Measurements from ENCODE around the gene DKK1. TPM values are rescaled to one million over a fixed set of nuclear protein-coding genes. Genes with fewer than 3 reads are reported as not detected.

The DKK1 gene
- total and polyA plus RNA-seq, 2 of the 4 experiments (the other 2 are of a cell fraction), result 97.6 to 116 TPM

DNA sequence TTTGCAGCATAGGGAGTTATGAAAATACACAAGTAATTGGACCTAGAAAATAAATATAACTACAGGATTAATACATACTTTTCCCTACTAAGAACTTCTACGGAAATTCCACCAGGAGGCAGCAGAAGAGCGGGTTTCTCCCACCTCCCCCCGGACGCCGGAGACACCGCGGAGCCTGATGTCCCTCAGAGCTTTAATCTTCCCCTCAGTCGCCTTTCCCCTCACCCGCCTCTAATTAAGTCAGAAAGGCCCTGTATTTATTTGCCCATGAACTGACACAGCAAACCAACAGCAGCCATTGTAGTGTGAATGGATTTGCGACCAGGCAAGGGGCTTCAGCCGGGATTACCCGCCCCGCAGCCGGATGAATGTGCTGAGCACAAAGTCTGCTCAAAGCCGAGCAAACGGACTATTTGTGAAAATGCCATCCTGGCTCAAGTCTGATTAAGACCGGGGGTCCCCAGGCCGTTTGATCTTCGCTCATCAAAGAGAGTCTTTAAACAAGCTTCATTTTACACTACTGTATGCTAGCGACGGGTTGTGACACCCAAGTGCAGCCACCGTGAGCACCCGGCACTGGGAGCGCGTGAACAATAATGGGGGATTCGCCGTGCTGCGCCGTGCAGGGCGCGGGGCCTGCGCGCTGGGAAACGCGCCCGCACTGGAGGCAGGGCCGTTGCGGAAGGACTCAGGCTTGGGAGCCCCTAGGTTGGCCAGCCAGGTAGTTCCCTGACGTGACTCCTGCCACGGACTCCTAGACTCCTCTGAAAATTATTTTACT lies 5.6 kb upstream of the DKK1 start:
- H2AK9ac ChIP-seq (replicated peaks; ENCODE audit: low read depth, low read length, poor library complexity), result peak overlapping the region; percentile 84
- 0 out of 2 replicates have a peak, but pooled peaks cover 3% of the 10 kb centered on the region for H3K4me1 ChIP-seq (ENCODE audit: control insufficient read depth, insufficient read depth, low read length)
- H3K9ac ChIP-seq (ENCODE audit: low read depth, low read length), result peak overlapping the region; percentile 80
- no TSS peak for BruUV-seq (replicated peaks)
- peak overlapping the region; percentile 53 for H3K4me3 ChIP-seq (ENCODE audit: insufficient read depth, low read depth, low read length)
- H2BK120ac ChIP-seq (ENCODE audit: low read depth, low read length), result peak overlapping the region; percentile 94
- peak overlapping the region; percentile 69 for H2BK5ac ChIP-seq (ENCODE audit: low read depth, low read length, poor library complexity, severe bottlenecking)
- H3K23ac ChIP-seq (ENCODE audit: low read depth, low read length), result peak overlapping the region; percentile 89
- H3K18ac ChIP-seq (ENCODE audit: low read depth, low read length), result peak overlapping the region; percentile 44
- peak overlapping the region; percentile 91 for H2BK20ac ChIP-seq (ENCODE audit: low read depth, low read length)
- no peaks in the 10 kb centered on the region for H3K27me3 ChIP-seq (ENCODE audit: control insufficient read depth, insufficient read depth, low read length)
- H3K4me2 ChIP-seq (ENCODE audit: low read depth, low read length), result peak overlapping the region; percentile 90
- H4K8ac ChIP-seq (ENCODE audit: low read depth in 2 of 2, low read length in 2 of 2), result peak overlapping the region; percentile 61 to 95; a peak in 3 of 4 replicates
- peaks cover 0 to 4% of the 10 kb centered on the region in 2 experiments; a peak in 1 of 4 replicates for H3K79me1 ChIP-seq (ENCODE audit: low read depth in 1 of 2, low read length in 2 of 2)
- no peak overlapping the region for H2AK5ac ChIP-seq (ENCODE audit: low read depth, low read length)
- H4K5ac ChIP-seq (ENCODE audit: low read depth, low read length), result peak overlapping the region; percentile 32; the same call in 1 of the 2 replicates
- H3K9me3 ChIP-seq (ENCODE audit: control insufficient read depth, insufficient read depth, low read length), result no peaks in the 10 kb centered on the region
- POLR2A ChIA-PET (ENCODE audit: unreplicated experiment), result interaction anchor here (0.5 to 0.6 kb wide), 2 partner anchors 86 to 183 kb away, joined by 3 to 8 read pairs; no protein-coding TSS in a partner anchor
- intact Hi-C loops (cut with micrococcal nuclease), result loop anchor here (1.0 kb wide), 5 partner anchors 181 to 472 kb away; no protein-coding TSS in a partner anchor
- DNase-seq (peak; percentile 78), ATAC-seq (ENCODE audit: low read depth) (peak; percentile 91)
- H4K20me1 ChIP-seq (ENCODE audit: insufficient read depth, low read length), result no peaks in the 10 kb centered on the region
- H2BK15ac ChIP-seq (ENCODE audit: low read depth, low read length), result peak overlapping the region; percentile 75
- H3K4ac ChIP-seq (ENCODE audit: low read depth, low read length), result peak overlapping the region; percentile 82
- H2AFZ ChIP-seq (replicated peaks; ENCODE audit: low read length, poor library complexity), result peak overlapping the region; percentile 97
- peak overlapping the region; percentile 91 for H4K91ac ChIP-seq (ENCODE audit: insufficient read depth, low read depth, low read length)
- WGBS, 2 experiments (ENCODE audit: extremely low coverage in 2 of 2, insufficient read length in 1 of 2), result no CpG with 5 or more reads among the region's 40 CpGs
- CTCF ChIA-PET, result interaction anchor here (0.5 to 4.1 kb wide), 16 partner anchors 11 to 470 kb away, joined by 3 to 48 read pairs (median 3); no protein-coding TSS in a partner anchor
- H3K56ac ChIP-seq (ENCODE audit: extremely low read depth, insufficient read depth, low read length), result peak overlapping the region; percentile 88; the same call in 1 of the 2 replicates
- in situ Hi-C loops (cut with MboI; ENCODE audit: low sequenced_read_pairs), result loop anchor here (10.0 kb wide), 1 partner anchor 416 kb away; no protein-coding TSS in a partner anchor
- H3K36me3 ChIP-seq (ENCODE audit: control insufficient read depth, insufficient read depth, low read length), result no peaks in the 10 kb centered on the region
- peaks cover 3% of the 10 kb centered on the region; the same call in 1 of the 2 replicates for H3K9me1 ChIP-seq (ENCODE audit: insufficient read depth, low read length)
- H3K14ac ChIP-seq (replicated peaks; ENCODE audit: low read depth, low read length), result peak overlapping the region; percentile 83
- dilution Hi-C loops (cut with HindIII; ENCODE audit: low sequenced_read_pairs, unreplicated experiment), result no loop called here
- peak overlapping the region; percentile 51; the same call in 1 of the 2 replicates for H3K27ac ChIP-seq (ENCODE audit: insufficient read depth, low read length)
- TF ChIP-seq RFX5 (IDR thresholded peaks at IDR 0.05; ENCODE audit: low read depth, low read length), result no peak
- TF ChIP-seq MAFK (IDR thresholded peaks at IDR 0.05; ENCODE audit: low read depth, low read length), result no peak
- TF ChIP-seq, protein P1, sequence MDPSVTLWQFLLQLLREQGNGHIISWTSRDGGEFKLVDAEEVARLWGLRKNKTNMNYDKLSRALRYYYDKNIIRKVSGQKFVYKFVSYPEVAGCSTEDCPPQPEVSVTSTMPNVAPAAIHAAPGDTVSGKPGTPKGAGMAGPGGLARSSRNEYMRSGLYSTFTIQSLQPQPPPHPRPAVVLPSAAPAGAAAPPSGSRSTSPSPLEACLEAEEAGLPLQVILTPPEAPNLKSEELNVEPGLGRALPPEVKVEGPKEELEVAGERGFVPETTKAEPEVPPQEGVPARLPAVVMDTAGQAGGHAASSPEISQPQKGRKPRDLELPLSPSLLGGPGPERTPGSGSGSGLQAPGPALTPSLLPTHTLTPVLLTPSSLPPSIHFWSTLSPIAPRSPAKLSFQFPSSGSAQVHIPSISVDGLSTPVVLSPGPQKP (IDR thresholded peaks at IDR 0.05; ENCODE audit: borderline replicate concordance, low read depth, low read length), result no peak
- TF ChIP-seq POLR2A (IDR thresholded peaks at IDR 0.05; ENCODE audit: low read depth, low read length), result peak; percentile 52; the same call in 1 of the 2 replicates
- no peak; the same call in 1 of the 2 replicates for TF ChIP-seq MAZ (IDR thresholded peaks at IDR 0.05; ENCODE audit: borderline replicate concordance, low read depth, low read length)
- TF ChIP-seq, protein P2, sequence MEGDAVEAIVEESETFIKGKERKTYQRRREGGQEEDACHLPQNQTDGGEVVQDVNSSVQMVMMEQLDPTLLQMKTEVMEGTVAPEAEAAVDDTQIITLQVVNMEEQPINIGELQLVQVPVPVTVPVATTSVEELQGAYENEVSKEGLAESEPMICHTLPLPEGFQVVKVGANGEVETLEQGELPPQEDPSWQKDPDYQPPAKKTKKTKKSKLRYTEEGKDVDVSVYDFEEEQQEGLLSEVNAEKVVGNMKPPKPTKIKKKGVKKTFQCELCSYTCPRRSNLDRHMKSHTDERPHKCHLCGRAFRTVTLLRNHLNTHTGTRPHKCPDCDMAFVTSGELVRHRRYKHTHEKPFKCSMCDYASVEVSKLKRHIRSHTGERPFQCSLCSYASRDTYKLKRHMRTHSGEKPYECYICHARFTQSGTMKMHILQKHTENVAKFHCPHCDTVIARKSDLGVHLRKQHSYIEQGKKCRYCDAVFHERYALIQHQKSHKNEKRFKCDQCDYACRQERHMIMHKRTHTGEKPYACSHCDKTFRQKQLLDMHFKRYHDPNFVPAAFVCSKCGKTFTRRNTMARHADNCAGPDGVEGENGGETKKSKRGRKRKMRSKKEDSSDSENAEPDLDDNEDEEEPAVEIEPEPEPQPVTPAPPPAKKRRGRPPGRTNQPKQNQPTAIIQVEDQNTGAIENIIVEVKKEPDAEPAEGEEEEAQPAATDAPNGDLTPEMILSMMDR (conservative IDR thresholded peaks at IDR 0.05; ENCODE audit: low read depth, low read length), result peak; percentile 91
- TF ChIP-seq BHLHE40 (IDR thresholded peaks at IDR 0.05; ENCODE audit: low read depth, low read length), result no peak
- TF ChIP-seq CHD1 (IDR thresholded peaks at IDR 0.05; ENCODE audit: low read depth, low read length), result no peak
- peak; percentile 97 for TF ChIP-seq SMC3 (IDR thresholded peaks at IDR 0.05; ENCODE audit: low read depth, low read length)
- no peak for TF ChIP-seq FOS (IDR thresholded peaks at IDR 0.05; ENCODE audit: low read depth, low read length)
- no peak for TF ChIP-seq MXI1 (IDR thresholded peaks at IDR 0.05; ENCODE audit: borderline replicate concordance, low read depth, low read length)
- TF ChIP-seq USF2 (IDR thresholded peaks at IDR 0.05; ENCODE audit: low read depth, low read length), result no peak
- TF ChIP-seq RCOR1 (IDR thresholded peaks at IDR 0.05; ENCODE audit: insufficient replicate concordance, low read length), result no peak

Data from IMR-90 (cell line).